Measurements from ENCODE around the gene NEAT1. TPM values are rescaled to one million over a fixed set of nuclear protein-coding genes. Genes with fewer than 3 reads are reported as not detected.

Gene NEAT1
- total RNA-seq, 2 donors from 2014 or later, result 376 to 539 TPM

DNA sequence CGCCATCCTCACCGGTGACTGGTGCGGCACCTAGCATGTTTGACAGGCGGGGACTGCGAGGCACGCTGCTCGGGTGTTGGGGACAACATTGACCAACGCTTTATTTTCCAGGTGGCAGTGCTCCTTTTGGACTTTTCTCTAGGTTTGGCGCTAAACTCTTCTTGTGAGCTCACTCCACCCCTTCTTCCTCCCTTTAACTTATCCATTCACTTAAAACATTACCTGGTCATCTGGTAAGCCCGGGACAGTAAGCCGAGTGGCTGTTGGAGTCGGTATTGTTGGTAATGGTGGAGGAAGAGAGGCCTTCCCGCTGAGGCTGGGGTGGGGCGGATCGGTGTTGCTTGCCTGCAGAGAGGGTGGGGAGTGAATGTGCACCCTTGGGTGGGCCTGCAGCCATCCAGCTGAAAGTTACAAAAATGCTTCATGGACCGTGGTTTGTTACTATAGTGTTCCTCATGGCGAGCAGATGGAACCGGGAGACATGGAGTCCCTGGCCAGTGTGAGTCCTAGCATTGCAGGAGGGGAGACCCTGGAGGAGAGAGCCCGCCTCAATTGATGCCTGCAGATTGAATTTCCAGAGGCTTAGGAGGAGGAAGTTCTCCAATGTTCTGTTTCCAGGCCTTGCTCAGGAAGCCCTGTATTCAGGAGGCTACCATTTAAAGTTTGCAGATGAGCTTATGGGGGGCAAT, 1.1 kb downstream of the NEAT1 start:
- whole genome bisulfite sequencing, 2 donors, result 0 to 1% methylated on average over 16 to 19 of the region's 19 CpGs
- Histone ChIP-seq H3K27me3 (no peaks in the 10 kb centered on the region), H3K36me3 (replicated peaks in 1 of 2; ENCODE audit: insufficient read depth in 1 of 2, low read depth in 2 of 2) (no peaks in the 10 kb centered on the region), H3K9me3 (no peaks in the 10 kb centered on the region), H3K4me3 (peak overlapping the region; percentile 79 to 83), H3K4me1 (peaks cover 48% of the 10 kb centered on the region), H3K27ac (peak overlapping the region; percentile 98 to 100 (median 100))
- ATAC-seq (no peak), DNase-seq (peak in 3 of 4 donors; percentile 41 to 54 (median 45))
- intact Hi-C loops (cut with DNase I), result no loop called here
- TF ChIP-seq POLR2A (IDR thresholded peaks at IDR 0.05), result no peak
- TF ChIP-seq, protein P1, sequence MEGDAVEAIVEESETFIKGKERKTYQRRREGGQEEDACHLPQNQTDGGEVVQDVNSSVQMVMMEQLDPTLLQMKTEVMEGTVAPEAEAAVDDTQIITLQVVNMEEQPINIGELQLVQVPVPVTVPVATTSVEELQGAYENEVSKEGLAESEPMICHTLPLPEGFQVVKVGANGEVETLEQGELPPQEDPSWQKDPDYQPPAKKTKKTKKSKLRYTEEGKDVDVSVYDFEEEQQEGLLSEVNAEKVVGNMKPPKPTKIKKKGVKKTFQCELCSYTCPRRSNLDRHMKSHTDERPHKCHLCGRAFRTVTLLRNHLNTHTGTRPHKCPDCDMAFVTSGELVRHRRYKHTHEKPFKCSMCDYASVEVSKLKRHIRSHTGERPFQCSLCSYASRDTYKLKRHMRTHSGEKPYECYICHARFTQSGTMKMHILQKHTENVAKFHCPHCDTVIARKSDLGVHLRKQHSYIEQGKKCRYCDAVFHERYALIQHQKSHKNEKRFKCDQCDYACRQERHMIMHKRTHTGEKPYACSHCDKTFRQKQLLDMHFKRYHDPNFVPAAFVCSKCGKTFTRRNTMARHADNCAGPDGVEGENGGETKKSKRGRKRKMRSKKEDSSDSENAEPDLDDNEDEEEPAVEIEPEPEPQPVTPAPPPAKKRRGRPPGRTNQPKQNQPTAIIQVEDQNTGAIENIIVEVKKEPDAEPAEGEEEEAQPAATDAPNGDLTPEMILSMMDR (IDR thresholded peaks at IDR 0.05), result no peak

DNA sequence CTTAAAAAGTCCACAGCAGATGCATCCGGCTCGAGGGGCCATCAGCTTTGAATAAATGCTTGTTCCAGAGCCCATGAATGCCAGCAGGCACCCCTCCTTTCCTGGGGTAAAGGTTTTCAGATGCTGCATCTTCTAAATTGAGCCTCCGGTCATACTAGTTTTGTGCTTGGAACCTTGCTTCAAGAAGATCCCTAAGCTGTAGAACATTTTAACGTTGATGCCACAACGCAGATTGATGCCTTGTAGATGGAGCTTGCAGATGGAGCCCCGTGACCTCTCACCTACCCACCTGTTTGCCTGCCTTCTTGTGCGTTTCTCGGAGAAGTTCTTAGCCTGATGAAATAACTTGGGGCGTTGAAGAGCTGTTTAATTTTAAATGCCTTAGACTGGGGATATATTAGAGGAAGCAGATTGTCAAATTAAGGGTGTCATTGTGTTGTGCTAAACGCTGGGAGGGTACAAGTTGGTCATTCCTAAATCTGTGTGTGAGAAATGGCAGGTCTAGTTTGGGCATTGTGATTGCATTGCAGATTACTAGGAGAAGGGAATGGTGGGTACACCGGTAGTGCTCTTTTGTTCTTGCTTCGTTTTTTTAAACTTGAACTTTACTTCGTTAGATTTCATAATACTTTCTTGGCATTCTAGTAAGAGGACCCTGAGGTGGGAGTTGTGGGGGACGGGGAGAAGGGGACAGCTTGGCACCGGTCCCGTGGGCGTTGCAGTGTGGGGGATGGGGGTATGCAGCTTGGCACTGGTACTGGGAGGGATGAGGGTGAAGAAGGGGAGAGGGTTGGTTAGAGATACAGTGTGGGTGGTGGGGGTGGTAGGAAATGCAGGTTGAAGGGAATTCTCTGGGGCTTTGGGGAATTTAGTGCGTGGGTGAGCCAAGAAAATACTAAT, 1.9 kb downstream of the NEAT1 start:
- Histone ChIP-seq H3K27ac (peak overlapping the region; percentile 98 to 100 (median 100)), H3K4me1 (peaks cover 47% of the 10 kb centered on the region), H3K36me3 (replicated peaks in 1 of 2; ENCODE audit: insufficient read depth in 1 of 2, low read depth in 2 of 2) (no peaks in the 10 kb centered on the region), H3K4me3 (peak overlapping the region; percentile 79 to 83), H3K9me3 (no peaks in the 10 kb centered on the region), H3K27me3 (no peaks in the 10 kb centered on the region)
- TF ChIP-seq, protein P1 (IDR thresholded peaks at IDR 0.05), result no peak
- no peak for TF ChIP-seq POLR2A (IDR thresholded peaks at IDR 0.05)
- peak; percentile 56 to 68 (median 60) for DNase-seq
- ATAC-seq, result no peak
- 1 to 2% methylated on average over 16 to 18 of the region's 18 CpGs for WGBS, 2 donors
- intact Hi-C loops (cut with DNase I), result no loop called here

DNA sequence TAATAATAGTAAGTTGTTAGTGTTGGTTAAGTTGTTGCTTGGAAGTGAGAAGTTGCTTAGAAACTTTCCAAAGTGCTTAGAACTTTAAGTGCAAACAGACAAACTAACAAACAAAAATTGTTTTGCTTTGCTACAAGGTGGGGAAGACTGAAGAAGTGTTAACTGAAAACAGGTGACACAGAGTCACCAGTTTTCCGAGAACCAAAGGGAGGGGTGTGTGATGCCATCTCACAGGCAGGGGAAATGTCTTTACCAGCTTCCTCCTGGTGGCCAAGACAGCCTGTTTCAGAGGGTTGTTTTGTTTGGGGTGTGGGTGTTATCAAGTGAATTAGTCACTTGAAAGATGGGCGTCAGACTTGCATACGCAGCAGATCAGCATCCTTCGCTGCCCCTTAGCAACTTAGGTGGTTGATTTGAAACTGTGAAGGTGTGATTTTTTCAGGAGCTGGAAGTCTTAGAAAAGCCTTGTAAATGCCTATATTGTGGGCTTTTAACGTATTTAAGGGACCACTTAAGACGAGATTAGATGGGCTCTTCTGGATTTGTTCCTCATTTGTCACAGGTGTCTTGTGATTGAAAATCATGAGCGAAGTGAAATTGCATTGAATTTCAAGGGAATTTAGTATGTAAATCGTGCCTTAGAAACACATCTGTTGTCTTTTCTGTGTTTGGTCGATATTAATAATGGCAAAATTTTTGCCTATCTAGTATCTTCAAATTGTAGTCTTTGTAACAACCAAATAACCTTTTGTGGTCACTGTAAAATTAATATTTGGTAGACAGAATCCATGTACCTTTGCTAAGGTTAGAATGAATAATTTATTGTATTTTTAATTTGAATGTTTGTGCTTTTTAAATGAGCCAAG, 2.7 kb downstream of the NEAT1 start:
- WGBS, 2 donors, result 0 to 1% methylated on average over 9 of the region's 9 CpGs
- Histone ChIP-seq H3K4me3 (peak overlapping the region; percentile 79 to 83), H3K36me3 (replicated peaks in 1 of 2; ENCODE audit: insufficient read depth in 1 of 2, low read depth in 2 of 2) (no peaks in the 10 kb centered on the region), H3K27ac (peak overlapping the region; percentile 98 to 100 (median 100)), H3K9me3 (no peaks in the 10 kb centered on the region), H3K4me1 (peaks cover 47% of the 10 kb centered on the region), H3K27me3 (no peaks in the 10 kb centered on the region)
- intact Hi-C loops (cut with DNase I), result no loop called here
- no peak for TF ChIP-seq POLR2A (IDR thresholded peaks at IDR 0.05)
- TF ChIP-seq, protein P1 (IDR thresholded peaks at IDR 0.05), result peak in 1 of 7 experiments; percentile 36
- DNase-seq (peak; percentile 52 to 72 (median 56)), ATAC-seq (no peak)

GRCh38 chr11:65425971-65426838, 3.6 kb downstream of the NEAT1 start:
- 0 to 4% methylated on average over 9 of the region's 9 CpGs for WGBS, 2 donors
- H3K27me3 ChIP-seq, result no peaks in the 10 kb centered on the region
- peaks cover 48% of the 10 kb centered on the region for H3K4me1 ChIP-seq
- no peaks in the 10 kb centered on the region for H3K36me3 ChIP-seq (replicated peaks in 1 of 2; ENCODE audit: insufficient read depth in 1 of 2, low read depth in 2 of 2)
- H3K4me3 ChIP-seq, result peak overlapping the region; percentile 79 to 83
- H3K27ac ChIP-seq, result peak overlapping the region; percentile 98 to 100 (median 100)
- no peak for TF ChIP-seq POLR2A (IDR thresholded peaks at IDR 0.05)
- TF ChIP-seq, protein P1 (IDR thresholded peaks at IDR 0.05), result no peak
- ATAC-seq (no peak), DNase-seq (peak in 3 of 4 donors; percentile 42 to 60 (median 47))
- intact Hi-C loops (cut with DNase I), result no loop called here
- no peaks in the 10 kb centered on the region for H3K9me3 ChIP-seq

Measured in body of pancreas (tissue), 4 donors.